ENCODE data around the gene TMEM238. TPM values are rescaled to one million over a fixed set of nuclear protein-coding genes. Genes with fewer than 3 reads are reported as not detected.

TMEM238 gene
- total and polyA plus RNA-seq, 9 of the 15 experiments (the other 6 are each of a cell fraction or from before 2014, with no cell fraction given): 0.18 to 5.1 (median 1.3) TPM; not detected in 4

DNA sequence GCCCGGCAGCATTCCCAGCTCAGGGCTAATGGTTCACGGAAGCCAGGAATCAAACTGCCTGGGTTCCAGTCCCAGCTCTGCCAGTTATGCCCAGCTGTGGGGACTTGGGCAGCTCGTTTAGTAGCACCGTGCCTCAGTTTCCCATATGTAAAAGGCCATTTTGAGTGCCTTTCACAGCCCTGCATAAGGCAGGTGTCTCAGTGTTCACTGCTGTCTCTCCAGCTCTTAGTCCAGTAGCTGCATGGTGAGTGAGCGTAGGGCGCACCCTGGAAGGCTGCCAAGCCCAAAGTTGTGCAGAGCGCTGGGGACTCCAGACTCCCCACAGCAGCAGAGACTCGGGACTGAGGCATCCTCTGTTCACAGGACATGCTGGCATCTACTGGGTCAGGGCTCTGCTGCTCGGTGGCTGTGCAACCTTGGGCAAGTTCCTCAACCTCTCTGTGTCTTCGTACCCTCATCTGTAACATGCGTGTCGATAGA, 7.1 kb upstream of the TMEM238 start (continued):
- TF ChIP-seq, protein P1, sequence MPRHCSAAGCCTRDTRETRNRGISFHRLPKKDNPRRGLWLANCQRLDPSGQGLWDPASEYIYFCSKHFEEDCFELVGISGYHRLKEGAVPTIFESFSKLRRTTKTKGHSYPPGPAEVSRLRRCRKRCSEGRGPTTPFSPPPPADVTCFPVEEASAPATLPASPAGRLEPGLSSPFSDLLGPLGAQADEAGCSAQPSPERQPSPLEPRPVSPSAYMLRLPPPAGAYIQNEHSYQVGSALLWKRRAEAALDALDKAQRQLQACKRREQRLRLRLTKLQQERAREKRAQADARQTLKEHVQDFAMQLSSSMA (CRISPR knock-in tag; IDR thresholded peaks at IDR 0.05): no peak
- TF ChIP-seq POLR2A (conservative IDR thresholded peaks at IDR 0.05) (peak; percentile 30), HCFC1 (IDR thresholded peaks at IDR 0.05; ENCODE audit: low read depth, low read length) (no peak), NFIC (IDR thresholded peaks at IDR 0.05) (peak; percentile 89), SNRNP70 (optimal IDR thresholded peaks at IDR 0.05; ENCODE audit: low read depth, low read length) (peak; percentile 78), KDM1A (IDR thresholded peaks at IDR 0.05) (peak; percentile 58 to 66; a peak in 3 of 4 replicates)
- TF ChIP-seq, protein P2, sequence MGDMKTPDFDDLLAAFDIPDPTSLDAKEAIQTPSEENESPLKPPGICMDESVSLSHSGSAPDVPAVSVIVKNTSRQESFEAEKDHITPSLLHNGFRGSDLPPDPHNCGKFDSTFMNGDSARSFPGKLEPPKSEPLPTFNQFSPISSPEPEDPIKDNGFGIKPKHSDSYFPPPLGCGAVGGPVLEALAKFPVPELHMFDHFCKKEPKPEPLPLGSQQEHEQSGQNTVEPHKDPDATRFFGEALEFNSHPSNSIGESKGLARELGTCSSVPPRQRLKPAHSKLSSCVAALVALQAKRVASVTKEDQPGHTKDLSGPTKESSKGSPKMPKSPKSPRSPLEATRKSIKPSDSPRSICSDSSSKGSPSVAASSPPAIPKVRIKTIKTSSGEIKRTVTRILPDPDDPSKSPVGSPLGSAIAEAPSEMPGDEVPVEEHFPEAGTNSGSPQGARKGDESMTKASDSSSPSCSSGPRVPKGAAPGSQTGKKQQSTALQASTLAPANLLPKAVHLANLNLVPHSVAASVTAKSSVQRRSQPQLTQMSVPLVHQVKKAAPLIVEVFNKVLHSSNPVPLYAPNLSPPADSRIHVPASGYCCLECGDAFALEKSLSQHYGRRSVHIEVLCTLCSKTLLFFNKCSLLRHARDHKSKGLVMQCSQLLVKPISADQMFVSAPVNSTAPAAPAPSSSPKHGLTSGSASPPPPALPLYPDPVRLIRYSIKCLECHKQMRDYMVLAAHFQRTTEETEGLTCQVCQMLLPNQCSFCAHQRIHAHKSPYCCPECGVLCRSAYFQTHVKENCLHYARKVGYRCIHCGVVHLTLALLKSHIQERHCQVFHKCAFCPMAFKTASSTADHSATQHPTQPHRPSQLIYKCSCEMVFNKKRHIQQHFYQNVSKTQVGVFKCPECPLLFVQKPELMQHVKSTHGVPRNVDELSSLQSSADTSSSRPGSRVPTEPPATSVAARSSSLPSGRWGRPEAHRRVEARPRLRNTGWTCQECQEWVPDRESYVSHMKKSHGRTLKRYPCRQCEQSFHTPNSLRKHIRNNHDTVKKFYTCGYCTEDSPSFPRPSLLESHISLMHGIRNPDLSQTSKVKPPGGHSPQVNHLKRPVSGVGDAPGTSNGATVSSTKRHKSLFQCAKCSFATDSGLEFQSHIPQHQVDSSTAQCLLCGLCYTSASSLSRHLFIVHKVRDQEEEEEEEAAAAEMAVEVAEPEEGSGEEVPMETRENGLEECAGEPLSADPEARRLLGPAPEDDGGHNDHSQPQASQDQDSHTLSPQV (IDR thresholded peaks at IDR 0.05): no peak
- TF ChIP-seq, protein P3, sequence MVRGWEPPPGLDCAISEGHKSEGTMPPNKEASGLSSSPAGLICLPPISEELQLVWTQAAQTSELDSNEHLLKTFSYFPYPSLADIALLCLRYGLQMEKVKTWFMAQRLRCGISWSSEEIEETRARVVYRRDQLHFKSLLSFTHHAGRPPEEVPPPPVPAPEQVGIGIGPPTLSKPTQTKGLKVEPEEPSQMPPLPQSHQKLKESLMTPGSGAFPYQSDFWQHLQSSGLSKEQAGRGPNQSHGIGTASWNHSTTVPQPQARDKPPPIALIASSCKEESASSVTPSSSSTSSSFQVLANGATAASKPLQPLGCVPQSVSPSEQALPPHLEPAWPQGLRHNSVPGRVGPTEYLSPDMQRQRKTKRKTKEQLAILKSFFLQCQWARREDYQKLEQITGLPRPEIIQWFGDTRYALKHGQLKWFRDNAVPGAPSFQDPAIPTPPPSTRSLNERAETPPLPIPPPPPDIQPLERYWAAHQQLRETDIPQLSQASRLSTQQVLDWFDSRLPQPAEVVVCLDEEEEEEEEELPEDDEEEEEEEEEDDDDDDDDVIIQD (CRISPR knock-in tag; IDR thresholded peaks at IDR 0.05): no peak

All from K562 (cell line).